Hippocampal formation (tissue), 2 donors: ENCODE data around the gene PAX6.

Experiments
- DNase-seq, 2 donors: peaks; one replicate each; lab custom pipeline; 2025; lab: John Stamatoyannopoulos, UW

Gene PAX6

GRCh38 chr11:31822175-31822926, 11.2 kb upstream of the PAX6 start:
- no peak for DNase-seq

GRCh38 chr11:31821766-31822165, 10.6 kb upstream of the PAX6 start:
- DNase-seq = no peak

GRCh38 chr11:31821235-31821764, 10.2 kb upstream of the PAX6 start:
- no peak for DNase-seq

GRCh38 chr11:31820438-31820818, 9.3 kb upstream of the PAX6 start:
- DNase-seq = no peak

GRCh38 chr11:31819621-31820437, 8.7 kb upstream of the PAX6 start:
- no peak for DNase-seq

GRCh38 chr11:31818874-31819331, 7.8 kb upstream of the PAX6 start:
- no peak for DNase-seq

- no peak for DNase-seq
Observed at GRCh38 chr11:31818425-31818755, 7.3 kb upstream of the PAX6 start.

- no peak for DNase-seq
Observed at GRCh38 chr11:31817621-31818424, 6.7 kb upstream of the PAX6 start.

GRCh38 chr11:31817054-31817620, 6.0 kb upstream of the PAX6 start:
- no peak for DNase-seq

GRCh38 chr11:31816468-31817053, 5.4 kb upstream of the PAX6 start:
- no peak for DNase-seq

GRCh38 chr11:31815711-31816467, 4.8 kb upstream of the PAX6 start:
- no peak for DNase-seq

GRCh38 chr11:31814176-31814868, 3.2 kb upstream of the PAX6 start:
- no peak for DNase-seq

- DNase-seq = no peak
Observed at GRCh38 chr11:31813391-31814175, 2.5 kb upstream of the PAX6 start.

GRCh38 chr11:31812383-31813381, 1.6 kb upstream of the PAX6 start:
- no peak for DNase-seq

GRCh38 chr11:31809857-31810778, 1.0 kb downstream of the PAX6 start:
- DNase-seq = no peak

- no peak for DNase-seq
Observed at GRCh38 chr11:31809541-31809856, 1.6 kb downstream of the PAX6 start.
